IPS-15b (cell line): ENCODE results near the gene ST6GALNAC6.

Experiments
- H3K27me3 ChIP-seq: one replicate; pipeline ENCODE4 v1.6.1; 2013; ENCODE audit warnings: low read length; ENCODE audit not compliant: control insufficient read depth, insufficient read depth
- H3K36me3 ChIP-seq: one replicate; pipeline ENCODE4 v1.6.1; 2013; ENCODE audit warnings: low read length; ENCODE audit not compliant: control insufficient read depth, insufficient read depth
- H3K4me1 ChIP-seq: one replicate; pipeline ENCODE4 v1.6.1; 2013; ENCODE audit warnings: mild to moderate bottlenecking, low read length; ENCODE audit not compliant: control insufficient read depth, insufficient read depth
- H3K4me3 ChIP-seq: one replicate; pipeline ENCODE4 v1.5.1; 2013; ENCODE audit warnings: low read depth, low read length
- H3K9ac ChIP-seq: one replicate; pipeline ENCODE4 v1.6.1; 2013; ENCODE audit warnings: low read depth, mild to moderate bottlenecking, low read length
- H3K9me3 ChIP-seq: one replicate; pipeline ENCODE4 v1.6.1; 2013; ENCODE audit warnings: mild to moderate bottlenecking, low read length; ENCODE audit not compliant: control insufficient read depth, insufficient read depth

The ST6GALNAC6 gene

GRCh38 chr9:127930231-127931091 lies 31.1 kb upstream of the ST6GALNAC6 start, which contains the start of gene PIP5KL1:
PIP5KL1 (minus strand) TSS chr9:127930777; CDS start chr9:127930752, 25 bp downstream.
- H3K4me1 ChIP-seq: peaks cover 12% of the 10 kb centered on the region
- H3K36me3 ChIP-seq: no peaks in the 10 kb centered on the region
- H3K4me3 ChIP-seq: peak within 1 kb of the TSS; percentile 71
- no peaks in the 10 kb centered on the region for H3K9me3 ChIP-seq
- H3K9ac ChIP-seq: no peak within 1 kb of the TSS
- H3K27me3 ChIP-seq: peaks cover 22% of the 10 kb centered on the region

GRCh38 chr9:127929625-127929979 lies 30.2 kb upstream of the ST6GALNAC6 start:
- Histone ChIP-seq H3K9me3 (no peaks in the 10 kb centered on the region), H3K27me3 (peaks cover 22% of the 10 kb centered on the region), H3K36me3 (no peaks in the 10 kb centered on the region), H3K4me3 (peak overlapping the region; percentile 71), H3K4me1 (peaks cover 12% of the 10 kb centered on the region), H3K9ac (no peak overlapping the region)

GRCh38 chr9:127928676-127929624 lies 29.5 kb upstream of the ST6GALNAC6 start:
- peak overlapping the region; percentile 37 for H3K9ac ChIP-seq
- no peaks in the 10 kb centered on the region for H3K9me3 ChIP-seq
- peaks cover 12% of the 10 kb centered on the region for H3K4me1 ChIP-seq
- H3K4me3 ChIP-seq: peak overlapping the region; percentile 60
- peaks cover 22% of the 10 kb centered on the region for H3K27me3 ChIP-seq
- no peaks in the 10 kb centered on the region for H3K36me3 ChIP-seq

- H3K27me3 ChIP-seq: peaks cover 22% of the 10 kb centered on the region
- peak overlapping the region; percentile 37 for H3K9ac ChIP-seq
- peak overlapping the region; percentile 60 for H3K4me3 ChIP-seq
- no peaks in the 10 kb centered on the region for H3K9me3 ChIP-seq
- no peaks in the 10 kb centered on the region for H3K36me3 ChIP-seq
- H3K4me1 ChIP-seq: peaks cover 12% of the 10 kb centered on the region
Observed at GRCh38 chr9:127927988-127928675, 28.7 kb upstream of the ST6GALNAC6 start.

- Histone ChIP-seq H3K36me3 (no peaks in the 10 kb centered on the region), H3K9ac (no peak overlapping the region), H3K4me1 (peaks cover 12% of the 10 kb centered on the region), H3K4me3 (peak overlapping the region; percentile 90), H3K27me3 (peaks cover 22% of the 10 kb centered on the region), H3K9me3 (no peaks in the 10 kb centered on the region)
Observed at GRCh38 chr9:127927201-127927987, 28.0 kb upstream of the ST6GALNAC6 start.

GRCh38 chr9:127926906-127927200 lies 27.4 kb upstream of the ST6GALNAC6 start:
- no peaks in the 10 kb centered on the region for H3K36me3 ChIP-seq
- peaks cover 26% of the 10 kb centered on the region for H3K27me3 ChIP-seq
- peak overlapping the region; percentile 90 for H3K4me3 ChIP-seq
- H3K9ac ChIP-seq: no peak overlapping the region
- H3K9me3 ChIP-seq: no peaks in the 10 kb centered on the region
- H3K4me1 ChIP-seq: peaks cover 12% of the 10 kb centered on the region

- no peaks in the 10 kb centered on the region for H3K36me3 ChIP-seq
- peaks cover 9% of the 10 kb centered on the region for H3K4me1 ChIP-seq
- no peaks in the 10 kb centered on the region for H3K9me3 ChIP-seq
- peaks cover 29% of the 10 kb centered on the region for H3K27me3 ChIP-seq
- H3K4me3 ChIP-seq: peak overlapping the region; percentile 90
- no peak overlapping the region for H3K9ac ChIP-seq
Observed at GRCh38 chr9:127925959-127926905, 26.8 kb upstream of the ST6GALNAC6 start.

GRCh38 chr9:127924736-127925444 lies 25.5 kb upstream of the ST6GALNAC6 start:
- no peaks in the 10 kb centered on the region for H3K9me3 ChIP-seq
- no peak overlapping the region for H3K4me3 ChIP-seq
- no peak overlapping the region for H3K9ac ChIP-seq
- H3K36me3 ChIP-seq: no peaks in the 10 kb centered on the region
- H3K27me3 ChIP-seq: peaks cover 32% of the 10 kb centered on the region
- H3K4me1 ChIP-seq: peaks cover 9% of the 10 kb centered on the region

GRCh38 chr9:127923771-127924170 lies 24.4 kb upstream of the ST6GALNAC6 start:
- Histone ChIP-seq H3K4me3 (no peak overlapping the region), H3K36me3 (no peaks in the 10 kb centered on the region), H3K4me1 (peaks cover 5% of the 10 kb centered on the region), H3K9ac (no peak overlapping the region), H3K27me3 (peaks cover 24% of the 10 kb centered on the region), H3K9me3 (no peaks in the 10 kb centered on the region)

- no peaks in the 10 kb centered on the region for H3K9me3 ChIP-seq
- no peaks in the 10 kb centered on the region for H3K36me3 ChIP-seq
- H3K27me3 ChIP-seq: peaks cover 17% of the 10 kb centered on the region
- H3K4me3 ChIP-seq: no peak overlapping the region
- peaks cover 2% of the 10 kb centered on the region for H3K4me1 ChIP-seq
- no peak overlapping the region for H3K9ac ChIP-seq
Observed at GRCh38 chr9:127923046-127923445, 23.6 kb upstream of the ST6GALNAC6 start.
